ENCODE measurements around the gene ZFAND2A. TPM values are rescaled to one million over a fixed set of nuclear protein-coding genes. Genes with fewer than 3 reads are reported as not detected.

ZFAND2A gene
- total and polyA plus RNA-seq, 2 donors from 2014 or later = 21.9 to 27.6 TPM

DNA sequence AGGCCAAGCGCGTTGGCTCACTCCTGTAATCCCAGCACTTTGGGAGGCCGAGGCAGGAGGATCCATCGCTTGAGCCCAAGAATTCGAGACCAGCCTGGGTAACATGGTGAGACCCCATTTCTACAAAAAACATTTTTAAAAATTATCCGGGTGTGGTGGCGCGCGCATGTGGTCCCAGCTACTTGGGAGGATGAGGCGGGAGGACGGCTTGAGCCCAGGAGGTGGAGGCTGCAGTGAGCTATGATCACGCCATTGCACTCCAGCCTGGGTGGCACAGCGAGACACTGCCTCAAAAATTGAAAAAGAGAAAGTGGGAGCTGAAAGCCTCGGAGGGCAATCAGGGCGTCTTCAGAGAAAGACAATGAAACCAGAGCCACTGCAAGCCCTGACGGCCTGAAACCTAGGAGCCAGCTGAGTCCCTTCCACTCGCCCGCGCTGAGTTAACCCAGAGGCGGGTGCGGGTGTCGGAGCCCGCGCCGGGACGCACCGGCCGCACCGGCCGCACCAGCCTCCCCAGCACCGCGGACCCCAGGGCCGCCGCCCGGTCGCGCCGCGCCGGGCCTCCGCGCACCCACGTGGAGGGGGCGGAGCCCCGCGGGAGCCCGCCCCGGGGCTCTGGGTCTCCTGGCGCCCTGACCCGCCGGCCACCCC lies 22.4 kb downstream of the ZFAND2A start:
- H3K4me1 ChIP-seq (ENCODE audit: control insufficient read depth in 2 of 3, insufficient read depth in 2 of 3, low read depth in 1 of 3, low read length in 3 of 3) = peaks cover 0 to 7% (median 0%) of the 10 kb centered on the region in 3 donors
- DNase-seq (no peak), FAIRE-seq (no peak)
- no peaks in the 10 kb centered on the region for H3K36me3 ChIP-seq (ENCODE audit: control insufficient read depth in 2 of 3, insufficient read depth in 3 of 3, low read length in 3 of 3)
- peak overlapping the region in 2 of 3 donors; percentile 67 to 69 for H3K9ac ChIP-seq (ENCODE audit: low read length in 3 of 3)
- no peaks in the 10 kb centered on the region for H3K9me3 ChIP-seq (ENCODE audit: control insufficient read depth in 2 of 3, insufficient read depth in 1 of 3, low read length in 3 of 3)
- H3K27ac ChIP-seq (ENCODE audit: low read depth in 2 of 2, low read length in 2 of 2) = peak overlapping the region in 1 of 2 donors; percentile 82
- H3K4me3 ChIP-seq (ENCODE audit: low read length in 3 of 3) = peak overlapping the region; percentile 77 to 94 (median 94)
- no peaks in the 10 kb centered on the region for H3K27me3 ChIP-seq (ENCODE audit: control insufficient read depth, insufficient read depth, low read length)
- intact Hi-C loops (cut with DNase I) = no loop called here
- no peak for TF ChIP-seq CTCF (IDR thresholded peaks at IDR 0.05; ENCODE audit: borderline replicate concordance, extremely low read depth, insufficient read depth)

- Histone ChIP-seq H3K9ac (ENCODE audit: low read length in 3 of 3) (peak overlapping the region in 1 of 3 donors; percentile 67), H3K27ac (ENCODE audit: low read depth in 2 of 2, low read length in 2 of 2) (no peak overlapping the region), H3K36me3 (ENCODE audit: control insufficient read depth in 2 of 3, insufficient read depth in 3 of 3, low read length in 3 of 3) (no peaks in the 10 kb centered on the region), H3K27me3 (ENCODE audit: control insufficient read depth, insufficient read depth, low read length) (no peaks in the 10 kb centered on the region), H3K4me3 (ENCODE audit: low read length in 3 of 3) (peak overlapping the region; percentile 70 to 94 (median 77)), H3K4me1 (ENCODE audit: control insufficient read depth in 2 of 3, insufficient read depth in 2 of 3, low read depth in 1 of 3, low read length in 3 of 3) (peaks cover 0 to 7% (median 0%) of the 10 kb centered on the region in 3 donors), H3K9me3 (ENCODE audit: control insufficient read depth in 2 of 3, insufficient read depth in 1 of 3, low read length in 3 of 3) (no peaks in the 10 kb centered on the region)
- TF ChIP-seq CTCF (IDR thresholded peaks at IDR 0.05; ENCODE audit: borderline replicate concordance, extremely low read depth, insufficient read depth) = no peak
- FAIRE-seq = no peak
- DNase-seq = peak in 2 of 5 donors; percentile 34 to 37
- intact Hi-C loops (cut with DNase I) = no loop called here
Measured at GRCh38 chr7:1136841-1137516, 23.0 kb downstream of the ZFAND2A start.

DNA sequence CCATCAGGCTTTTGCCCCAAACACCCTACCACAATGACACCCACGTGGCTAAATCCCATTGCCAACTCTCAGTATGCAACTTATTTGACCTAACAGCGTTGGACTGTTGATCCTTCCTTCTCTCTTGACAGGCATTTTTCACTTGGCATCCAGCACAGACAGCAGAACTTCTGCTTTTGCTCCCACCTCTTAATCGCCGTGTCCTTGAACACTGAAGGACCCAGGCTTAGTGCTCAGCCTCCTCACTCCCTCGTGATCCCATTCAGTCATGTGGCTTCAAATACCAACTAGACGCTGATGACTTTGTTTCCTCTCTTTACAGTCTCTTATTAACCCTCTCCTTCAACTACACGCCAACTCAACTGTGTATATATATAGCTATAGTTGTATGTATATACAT lies 25.0 kb downstream of the ZFAND2A start:
- H3K36me3 ChIP-seq (ENCODE audit: control insufficient read depth in 2 of 3, insufficient read depth in 3 of 3, low read length in 3 of 3) = no peaks in the 10 kb centered on the region
- intact Hi-C loops (cut with DNase I) = no loop called here
- TF ChIP-seq CTCF (IDR thresholded peaks at IDR 0.05; ENCODE audit: borderline replicate concordance, extremely low read depth, insufficient read depth) = no peak
- H3K27me3 ChIP-seq (ENCODE audit: control insufficient read depth, insufficient read depth, low read length) = no peaks in the 10 kb centered on the region
- FAIRE-seq (no peak), DNase-seq (no peak)
- H3K27ac ChIP-seq (ENCODE audit: low read depth in 2 of 2, low read length in 2 of 2) = no peak overlapping the region
- peaks cover 0 to 7% (median 0%) of the 10 kb centered on the region in 3 donors for H3K4me1 ChIP-seq (ENCODE audit: control insufficient read depth in 2 of 3, insufficient read depth in 2 of 3, low read depth in 1 of 3, low read length in 3 of 3)
- H3K4me3 ChIP-seq (ENCODE audit: low read length in 3 of 3) = no peak overlapping the region
- H3K9me3 ChIP-seq (ENCODE audit: control insufficient read depth in 2 of 3, insufficient read depth in 1 of 3, low read length in 3 of 3) = no peaks in the 10 kb centered on the region
- H3K9ac ChIP-seq (ENCODE audit: low read length in 3 of 3) = no peak overlapping the region
